GM23248 (cell line): ENCODE measurements around the gene FOSL1.

Source experiments
- EZH2 ChIP-seq: fragments of 200-600 bp; sonication (generic); IDR thresholded peaks from 2 replicates; pipeline ENCODE4 v1.6.1; 2018; ENCODE audit warnings: antibody characterized with exemption, mild to moderate bottlenecking; ENCODE audit not compliant: insufficient read depth, poor library complexity, severe bottlenecking
- EZH2phosphoT487 ChIP-seq: fragments of 200-600 bp; sonication (generic); IDR thresholded peaks from 2 replicates; pipeline ENCODE4 v1.6.1; 2018; ENCODE audit warnings: antibody characterized with exemption, moderate library complexity, mild to moderate bottlenecking, low read depth; ENCODE audit not compliant: insufficient read depth

DNA sequence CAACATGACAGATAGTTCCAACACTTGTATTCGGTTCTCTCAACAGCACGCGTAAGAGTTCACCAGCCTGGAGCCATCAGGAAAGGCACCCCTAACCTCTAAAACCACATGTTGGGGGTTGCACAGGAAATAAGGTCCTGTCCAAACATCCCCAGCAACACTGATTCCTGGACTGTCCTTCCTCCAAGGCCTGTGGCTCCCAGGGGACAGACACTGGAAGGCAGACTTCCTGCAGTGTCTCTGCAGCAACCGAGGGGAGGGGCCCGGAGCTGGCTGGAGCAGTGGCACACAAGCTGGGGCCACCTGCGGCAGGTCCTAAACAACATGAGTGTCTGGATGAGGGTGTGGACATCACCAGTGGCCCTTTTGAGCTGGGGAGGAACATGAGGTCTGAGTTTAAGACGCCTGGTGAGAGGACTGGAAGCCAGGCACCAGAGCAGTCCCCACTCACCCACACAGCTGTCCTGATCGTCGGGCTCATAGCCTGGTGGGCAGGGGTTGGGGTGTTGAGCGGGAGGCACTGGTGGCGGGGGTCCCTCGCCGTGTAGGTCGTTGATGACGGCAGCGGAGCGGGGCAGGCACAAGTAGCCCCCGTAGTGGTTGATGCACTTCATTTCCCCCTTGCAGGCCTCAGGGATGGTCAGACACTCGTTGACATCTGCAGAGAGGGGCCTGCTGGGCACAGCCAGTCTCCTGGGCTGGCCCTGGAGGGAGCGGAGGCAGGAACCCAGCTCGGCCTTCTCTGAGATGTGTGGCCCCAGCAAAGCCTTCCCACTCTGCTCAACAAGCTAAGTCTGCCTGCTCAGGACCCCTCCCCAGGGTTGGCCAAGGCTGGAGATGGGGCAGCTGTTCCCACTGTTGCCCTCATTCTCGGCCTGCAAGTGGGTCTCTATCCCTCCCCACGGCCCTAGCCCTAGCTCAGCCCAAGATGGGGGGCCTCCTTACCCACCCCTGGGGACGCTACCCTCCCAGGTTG, 29.2 kb downstream of the FOSL1 start:
- TF ChIP-seq EZH2 (no peak), EZH2phosphoT487 (no peak)
